Femur (tissue), 1 donor: ENCODE data around the gene USP17L26.
"Not testable (repeated sequence)": the region's sequence is repeated elsewhere in the genome, so short reads cannot be mapped to it uniquely, and the experiment has no call there.

Experiments
- DNase-seq: peaks from one replicate; pipeline ENCODE4 v3.0.0-alpha.2; 2017

Gene USP17L26, protein sequence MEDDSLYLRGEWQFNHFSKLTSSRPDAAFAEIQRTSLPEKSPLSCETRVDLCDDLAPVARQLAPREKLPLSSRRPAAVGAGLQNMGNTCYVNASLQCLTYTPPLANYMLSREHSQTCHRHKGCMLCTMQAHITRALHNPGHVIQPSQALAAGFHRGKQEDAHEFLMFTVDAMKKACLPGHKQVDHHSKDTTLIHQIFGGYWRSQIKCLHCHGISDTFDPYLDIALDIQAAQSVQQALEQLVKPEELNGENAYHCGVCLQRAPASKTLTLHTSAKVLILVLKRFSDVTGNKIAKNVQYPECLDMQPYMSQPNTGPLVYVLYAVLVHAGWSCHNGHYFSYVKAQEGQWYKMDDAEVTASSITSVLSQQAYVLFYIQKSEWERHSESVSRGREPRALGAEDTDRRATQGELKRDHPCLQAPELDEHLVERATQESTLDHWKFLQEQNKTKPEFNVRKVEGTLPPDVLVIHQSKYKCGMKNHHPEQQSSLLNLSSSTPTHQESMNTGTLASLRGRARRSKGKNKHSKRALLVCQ

GRCh38 chr4:9334358-9334757 lies at the start of gene USP17L26:
Gene USP17L26, plus strand, starts transcription at chr4:9334658. Its CDS starts 0 bp downstream, at chr4:9334658.
- DNase-seq: not testable (repeated sequence)

DNA sequence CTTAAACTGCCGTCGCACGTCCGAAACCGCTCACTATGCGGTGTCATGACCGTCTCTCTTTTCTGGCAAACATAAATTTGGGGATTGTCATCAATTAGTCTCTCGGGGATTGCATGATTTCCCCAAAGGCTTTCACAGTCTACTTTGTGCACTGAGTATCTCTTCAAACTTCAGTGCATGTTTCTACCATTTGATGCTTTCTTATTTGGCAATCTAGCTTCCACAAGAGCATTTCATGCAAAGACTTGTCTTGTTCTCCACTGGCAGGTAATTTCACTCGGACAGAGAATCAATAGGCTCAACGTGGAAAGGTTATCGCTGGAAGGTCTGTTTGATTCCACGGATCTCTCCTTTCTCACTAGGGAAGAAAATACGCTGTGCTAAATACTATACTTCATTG lies 10.3 kb upstream of the USP17L26 start:
- not testable (repeated sequence) for DNase-seq

DNA sequence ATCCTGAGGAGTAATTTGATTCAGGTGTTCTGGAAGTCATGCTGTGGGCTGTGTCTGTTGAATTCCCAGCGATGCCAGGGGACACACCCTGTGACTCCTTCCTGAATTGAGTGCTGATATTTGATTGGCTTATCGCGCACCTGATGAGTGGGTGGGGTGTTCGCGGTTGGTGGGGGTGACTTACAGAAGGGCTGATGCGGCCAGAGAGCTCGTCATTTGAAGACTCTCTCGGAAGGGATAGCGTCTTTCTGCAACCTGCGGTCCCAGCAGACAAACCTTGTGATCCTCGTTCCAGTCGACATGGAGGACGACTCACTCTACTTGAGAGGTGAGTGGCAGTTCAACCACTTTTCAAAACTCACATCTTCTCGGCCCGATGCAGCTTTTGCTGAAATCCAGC lies 9.6 kb upstream of the USP17L26 start, which contains the start of gene USP17L24:
Gene USP17L24, plus strand, starts transcription at position 301 of the 400 bp plus-strand sequence. Its CDS starts 0 bp downstream, at position 301.
- not testable (repeated sequence) for DNase-seq

GRCh38 chr4:9329611-9330010 lies 4.8 kb upstream of the USP17L26 start, which contains the start of gene USP17L25:
Gene USP17L25, plus strand, starts transcription at chr4:9329911. Its CDS starts 0 bp downstream, at chr4:9329911.
- DNase-seq: not testable (repeated sequence)

- DNase-seq: not testable (repeated sequence)
Measured at GRCh38 chr4:9339103-9339502, 4.6 kb downstream of the USP17L26 start, which contains the start of gene USP17L5. Gene USP17L5, plus strand, starts transcription at chr4:9339403. Its CDS starts 0 bp downstream, at chr4:9339403.

GRCh38 chr4:9343848-9344247 lies 9.4 kb downstream of the USP17L26 start, which contains the start of gene USP17L27:
Gene USP17L27, plus strand, starts transcription at chr4:9344148. Its CDS starts 0 bp downstream, at chr4:9344148.
- DNase-seq: not testable (repeated sequence)

- DNase-seq: not testable (repeated sequence)
Measured at GRCh38 chr4:9348593-9348992, 14.1 kb downstream of the USP17L26 start, which contains the start of gene USP17L28. Gene USP17L28, plus strand, starts transcription at chr4:9348893. Its CDS starts 0 bp downstream, at chr4:9348893.

DNA sequence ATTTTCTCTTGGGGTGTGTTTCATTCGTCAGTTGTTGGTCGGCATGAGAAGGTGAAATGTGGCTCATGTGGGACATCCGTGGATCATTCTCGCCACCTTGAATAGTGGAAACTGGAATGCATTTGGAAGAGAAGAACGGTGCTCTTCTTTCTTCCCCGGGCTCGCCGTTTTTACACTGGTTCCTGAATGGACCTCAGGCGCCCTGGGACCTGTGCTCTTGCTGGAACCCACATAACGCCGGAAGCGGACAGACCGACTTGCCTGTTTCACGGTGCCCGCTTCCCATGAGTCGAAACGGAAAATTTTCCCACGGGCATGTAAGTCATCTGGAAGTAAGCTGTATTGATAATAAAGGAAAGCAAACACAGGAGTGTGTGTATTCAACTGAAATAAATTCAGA lies 16.4 kb downstream of the USP17L26 start:
- not testable (repeated sequence) for DNase-seq

DNA sequence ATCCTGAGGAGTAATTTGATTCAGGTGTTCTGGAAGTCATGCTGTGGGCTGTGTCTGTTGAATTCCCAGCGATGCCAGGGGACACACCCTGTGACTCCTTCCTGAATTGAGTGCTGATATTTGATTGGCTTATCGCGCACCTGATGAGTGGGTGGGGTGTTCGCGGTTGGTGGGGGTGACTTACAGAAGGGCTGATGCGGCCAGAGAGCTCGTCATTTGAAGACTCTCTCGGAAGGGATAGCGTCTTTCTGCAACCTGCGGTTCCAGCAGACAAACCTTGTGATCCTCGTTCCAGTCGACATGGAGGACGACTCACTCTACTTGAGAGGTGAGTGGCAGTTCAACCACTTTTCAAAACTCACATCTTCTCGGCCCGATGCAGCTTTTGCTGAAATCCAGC lies 18.9 kb downstream of the USP17L26 start, which contains the start of gene USP17L29:
Gene USP17L29, plus strand, starts transcription at position 301 of the 400 bp plus-strand sequence. Its CDS starts 0 bp downstream, at position 301.
- DNase-seq: not testable (repeated sequence)

- DNase-seq: not testable (repeated sequence)
Measured at GRCh38 chr4:9362829-9363228, 28.4 kb downstream of the USP17L26 start, which contains the start of gene USP17L30. Gene USP17L30, plus strand, starts transcription at chr4:9363129. Its CDS starts 0 bp downstream, at chr4:9363129.

GRCh38 chr4:9379881-9380280 lies 45.4 kb downstream of the USP17L26 start:
- not testable (repeated sequence) for DNase-seq

GRCh38 chr4:9381012-9381534 lies 46.6 kb downstream of the USP17L26 start:
- peak; percentile 17 for DNase-seq

DNA sequence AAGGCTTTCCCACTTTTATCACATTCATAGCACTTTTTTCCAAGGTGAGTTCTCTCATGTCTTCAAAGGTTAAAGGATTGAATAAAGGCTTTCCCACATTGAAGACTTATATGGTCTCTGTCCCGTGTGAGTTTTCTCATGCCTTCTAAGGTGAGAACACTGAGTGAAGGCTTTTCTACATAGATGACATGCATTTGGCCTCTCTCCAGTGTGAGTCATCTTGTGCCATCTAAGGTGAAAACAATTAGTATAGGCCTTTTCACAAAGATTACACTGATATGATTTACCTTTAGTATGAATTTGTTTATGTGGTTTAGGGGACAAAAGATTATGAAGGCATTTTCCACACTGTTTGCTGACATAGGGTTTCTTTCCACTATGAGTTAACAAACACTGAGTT lies 49.7 kb downstream of the USP17L26 start:
- DNase-seq: no peak
